RWPE1 (cell line): ENCODE results near the gene SSX2IP.

ENCODE experiments used
- CTCF ChIA-PET: fragments of 350-600 bp; sonication (Branson Sonifier 250); formaldehyde crosslinking; extraction: SDS; loops from one replicate; lab custom pipeline; 2021; lab: Yijun Ruan, JAX
- POLR2A ChIA-PET: fragments of 400-600 bp; formaldehyde crosslinking; extraction: SDS; loops from one replicate; lab custom pipeline; 2020; ENCODE audit warnings: antibody characterized with exemption; ENCODE audit not compliant: low non-redundant PET; lab: Yijun Ruan, JAX
- DNase-seq: peaks from one replicate; pipeline ENCODE4 v3.0.0; 2012; ENCODE audit warnings: low spot score
- H3K27ac ChIP-seq: fragments of 450-650 bp; 2 replicates; pipeline ENCODE4 v1.5.1; 2017
- TF ChIP-seq, protein P1 (sequence below): fragments of 450-650 bp; conservative IDR thresholded peaks from 2 replicates; pipeline ENCODE4 v1.5.1; 2017; ENCODE audit warnings: low read depth, mild to moderate bottlenecking

SSX2IP gene

DNA sequence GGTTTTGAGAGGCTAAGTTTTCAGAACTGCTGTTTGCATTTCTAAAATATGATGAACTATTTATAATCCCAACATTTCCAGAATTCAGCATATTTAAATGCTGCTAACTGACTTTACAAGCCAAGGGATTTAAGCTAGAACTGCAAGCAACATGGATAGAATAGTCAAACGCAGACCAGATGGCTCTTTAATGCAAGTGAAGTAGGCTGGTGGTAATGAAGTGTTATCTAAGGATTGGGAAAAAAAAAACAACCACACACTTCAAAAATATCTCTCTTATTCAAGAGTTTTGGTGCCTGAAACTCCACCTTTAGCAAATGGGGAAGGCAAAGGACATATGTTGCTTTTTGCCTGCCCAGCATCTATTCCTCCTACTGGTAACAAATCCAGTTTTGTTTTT is 20.9 kb upstream of the SSX2IP start:
- ChIA-PET CTCF (interaction anchor here (0.6 to 0.7 kb wide), 2 partner anchors 278 to 1335 kb away, joined by 3 to 5 read pairs; no protein-coding TSS in a partner anchor), POLR2A (no interaction called here)
- TF ChIP-seq, protein P1, sequence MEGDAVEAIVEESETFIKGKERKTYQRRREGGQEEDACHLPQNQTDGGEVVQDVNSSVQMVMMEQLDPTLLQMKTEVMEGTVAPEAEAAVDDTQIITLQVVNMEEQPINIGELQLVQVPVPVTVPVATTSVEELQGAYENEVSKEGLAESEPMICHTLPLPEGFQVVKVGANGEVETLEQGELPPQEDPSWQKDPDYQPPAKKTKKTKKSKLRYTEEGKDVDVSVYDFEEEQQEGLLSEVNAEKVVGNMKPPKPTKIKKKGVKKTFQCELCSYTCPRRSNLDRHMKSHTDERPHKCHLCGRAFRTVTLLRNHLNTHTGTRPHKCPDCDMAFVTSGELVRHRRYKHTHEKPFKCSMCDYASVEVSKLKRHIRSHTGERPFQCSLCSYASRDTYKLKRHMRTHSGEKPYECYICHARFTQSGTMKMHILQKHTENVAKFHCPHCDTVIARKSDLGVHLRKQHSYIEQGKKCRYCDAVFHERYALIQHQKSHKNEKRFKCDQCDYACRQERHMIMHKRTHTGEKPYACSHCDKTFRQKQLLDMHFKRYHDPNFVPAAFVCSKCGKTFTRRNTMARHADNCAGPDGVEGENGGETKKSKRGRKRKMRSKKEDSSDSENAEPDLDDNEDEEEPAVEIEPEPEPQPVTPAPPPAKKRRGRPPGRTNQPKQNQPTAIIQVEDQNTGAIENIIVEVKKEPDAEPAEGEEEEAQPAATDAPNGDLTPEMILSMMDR, result no peak
- H3K27ac ChIP-seq, result no peak overlapping the region
- DNase-seq, result no peak

DNA sequence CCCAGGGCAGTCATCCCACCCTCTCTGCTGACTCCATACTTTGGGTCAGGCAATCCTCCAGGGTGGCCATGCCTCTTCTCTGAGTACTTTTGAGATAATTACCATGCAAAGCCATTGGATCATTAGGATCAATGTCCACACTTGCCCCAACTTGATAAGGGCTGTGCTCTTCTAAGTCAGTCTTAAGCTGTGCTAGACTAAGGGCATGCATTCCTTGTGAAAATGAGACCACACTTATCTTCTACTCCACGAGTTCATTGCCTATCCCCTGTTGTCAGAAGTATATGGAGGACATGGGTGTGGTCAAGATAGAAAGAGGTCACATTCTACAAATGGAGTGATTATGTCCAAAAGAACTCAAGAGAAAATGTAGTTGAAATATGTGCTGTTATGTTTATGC is 18.9 kb upstream of the SSX2IP start:
- CTCF ChIA-PET, result no interaction called here
- H3K27ac ChIP-seq, result no peak overlapping the region
- POLR2A ChIA-PET, result no interaction called here
- DNase-seq, result no peak
- TF ChIP-seq, protein P1, result no peak

DNA sequence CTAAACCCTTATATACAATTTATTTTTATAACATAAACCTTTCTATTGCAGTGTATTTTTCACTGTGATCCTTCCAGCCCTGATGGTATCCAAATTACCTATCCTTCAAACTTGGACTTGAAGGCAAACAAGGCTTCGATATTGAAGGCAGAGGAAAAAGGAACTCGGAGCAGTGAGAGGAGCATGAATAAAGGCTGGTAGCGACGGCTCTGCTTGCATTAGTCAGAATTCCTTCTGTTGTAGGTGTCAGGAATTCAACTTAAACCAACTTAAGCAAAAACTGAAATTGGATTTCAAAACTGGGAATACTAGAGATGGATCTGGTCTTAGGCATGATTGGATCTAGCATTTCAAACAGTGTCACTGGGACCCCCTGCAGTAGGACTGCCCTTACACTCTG is 17.8 kb upstream of the SSX2IP start:
- POLR2A ChIA-PET, result no interaction called here
- no peak overlapping the region for H3K27ac ChIP-seq
- DNase-seq, result no peak
- TF ChIP-seq, protein P1, result no peak
- CTCF ChIA-PET, result no interaction called here

DNA sequence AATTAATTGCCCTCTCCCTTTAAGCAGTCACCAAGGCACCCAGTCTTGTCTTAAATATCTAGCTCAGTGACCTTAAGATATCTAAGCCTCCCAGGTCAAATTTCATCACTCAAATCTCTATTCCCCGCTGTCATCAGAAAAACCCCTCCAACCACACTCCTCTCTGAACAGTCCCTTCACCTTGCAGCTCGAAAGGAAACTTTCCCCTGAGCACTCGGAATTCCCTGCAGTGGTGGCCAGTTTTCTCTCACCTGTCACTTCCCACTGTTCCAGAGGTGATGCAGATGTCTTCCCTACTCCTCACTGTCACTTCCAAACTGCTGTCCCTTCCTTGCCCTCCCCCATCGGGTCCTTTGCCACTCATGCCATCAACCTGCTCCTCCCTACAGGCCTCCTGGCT is 15.3 kb upstream of the SSX2IP start:
- TF ChIP-seq, protein P1, result no peak

DNA sequence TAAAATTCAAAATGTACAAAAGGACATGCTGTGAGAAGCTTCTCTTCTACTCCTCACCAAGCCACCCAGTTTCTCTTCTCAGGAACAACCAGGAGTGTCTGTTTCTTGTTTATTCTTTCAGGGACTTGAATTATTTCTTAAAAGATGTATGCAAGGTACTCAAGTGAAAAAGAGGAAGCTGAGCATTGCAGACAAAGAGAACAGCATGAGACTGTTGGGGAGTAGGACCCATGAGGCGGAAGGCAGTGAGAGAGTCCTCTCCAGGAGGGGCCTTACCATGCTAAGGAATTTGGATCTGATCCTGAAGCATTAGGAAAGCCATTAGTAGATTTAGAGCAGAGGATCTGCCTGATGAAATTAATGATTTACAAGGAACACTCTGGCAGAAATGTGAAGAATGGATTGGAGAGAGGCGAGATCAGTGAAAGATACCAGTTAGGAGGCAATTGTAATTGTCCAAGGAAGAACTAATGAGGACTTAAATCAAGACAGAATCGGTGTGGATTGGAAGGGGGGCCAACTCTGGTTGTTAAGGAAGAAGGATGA is 14.7 kb upstream of the SSX2IP start:
- TF ChIP-seq, protein P1, result no peak
- POLR2A ChIA-PET, result no interaction called here
- H3K27ac ChIP-seq, result no peak overlapping the region
- DNase-seq, result no peak
- CTCF ChIA-PET, result no interaction called here

More for the DNA sequence above, 15.3 kb upstream of the SSX2IP start:
- no peak overlapping the region for H3K27ac ChIP-seq
- POLR2A ChIA-PET, result no interaction called here
- CTCF ChIA-PET, result no interaction called here
- DNase-seq, result no peak

DNA sequence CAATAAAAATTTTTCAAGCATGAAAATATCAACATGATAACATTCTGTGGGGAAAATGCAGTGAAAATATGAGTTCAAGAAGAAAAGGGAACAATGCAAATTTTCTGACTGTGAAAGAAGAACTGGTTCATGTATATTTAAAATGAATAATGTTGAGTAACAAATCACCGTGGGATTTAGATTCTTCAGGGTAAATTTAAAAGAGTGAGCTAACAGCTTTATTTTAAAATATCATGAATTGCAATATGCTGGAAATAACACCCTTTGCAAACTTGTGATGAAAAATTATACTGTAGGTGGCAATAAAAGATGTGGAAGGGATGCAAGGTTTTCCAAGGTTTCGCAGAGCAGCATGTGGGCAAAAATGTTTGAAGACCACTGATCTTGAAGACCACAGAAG is 13.2 kb upstream of the SSX2IP start:
- TF ChIP-seq, protein P1, result no peak
- DNase-seq, result no peak
- POLR2A ChIA-PET, result no interaction called here
- CTCF ChIA-PET, result no interaction called here
- no peak overlapping the region for H3K27ac ChIP-seq

DNA sequence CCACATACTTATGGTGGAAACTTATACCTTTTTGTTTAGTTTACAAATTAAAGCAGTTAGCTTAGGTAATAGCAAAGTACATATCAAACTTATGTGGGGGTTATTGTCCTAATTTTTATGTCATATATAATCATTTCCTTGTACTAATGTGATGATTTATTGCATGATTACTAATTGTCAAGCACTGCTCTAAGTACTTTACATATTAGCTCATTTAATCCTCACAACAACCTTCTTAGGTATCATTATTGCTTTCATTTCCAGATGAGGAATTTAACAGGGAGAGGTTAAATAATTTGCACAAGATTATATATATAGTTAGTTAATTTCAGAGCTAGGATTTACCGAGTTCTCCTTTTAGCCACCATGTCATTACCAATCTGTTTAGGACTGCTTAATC is 11.9 kb upstream of the SSX2IP start:
- no peak for DNase-seq
- CTCF ChIA-PET, result interaction anchor here (0.5 to 0.6 kb wide), 2 partner anchors 63 to 82 kb away, joined by 3 read pairs; no protein-coding TSS in a partner anchor
- TF ChIP-seq, protein P1, result no peak

More for the DNA sequence above, 11.9 kb upstream of the SSX2IP start:
- POLR2A ChIA-PET, result no interaction called here
- H3K27ac ChIP-seq, result no peak overlapping the region
